CD8-positive, alpha-beta memory T cell (primary cell): Measurements from ENCODE around the gene EHMT2. TPM values are rescaled to one million over a fixed set of nuclear protein-coding genes. Genes with fewer than 3 reads are reported as not detected.
"Not testable (repeated sequence)": the region's sequence is repeated elsewhere in the genome, so short reads cannot be mapped to it uniquely, and the experiment has no call there.

ENCODE experiments used
- CTCF ChIA-PET: fragments of 350-600 bp; sonication (Branson Sonifier 250); formaldehyde crosslinking; loops from one replicate; lab custom pipeline; 2021; ENCODE audit warnings: antibody characterized with exemption; lab: Charles Lee
- POLR2A ChIA-PET: fragments of 350-600 bp; sonication (Branson Sonifier 250); formaldehyde crosslinking; loops from one replicate; lab custom pipeline; 2021; ENCODE audit warnings: antibody characterized with exemption; lab: Charles Lee
- DNase-seq, 5 donors: peaks; one replicate each; pipeline versions ENCODE4 v3.0.0 to v3.0.0-alpha.2; 2020 to 2022; ENCODE audit warnings: mixed read lengths in 1 of 5
- H3K27ac ChIP-seq: one replicate; pipeline ENCODE4 v1.7.0; 2013; ENCODE audit warnings: low read depth, mild to moderate bottlenecking, low read length, moderate library complexity
- H3K27me3 ChIP-seq: 2 replicates; pipeline ENCODE4 v1.7.0; 2013; ENCODE audit warnings: low read length, mild to moderate bottlenecking; ENCODE audit not compliant: insufficient read depth, poor library complexity, severe bottlenecking
- H3K36me3 ChIP-seq: 2 replicates; pipeline ENCODE4 v1.7.0; 2013; ENCODE audit warnings: mild to moderate bottlenecking, low read length, moderate library complexity; ENCODE audit not compliant: insufficient read depth
- H3K4me1 ChIP-seq: 2 replicates; pipeline ENCODE4 v1.7.0; 2013; ENCODE audit warnings: mild to moderate bottlenecking, low read length, moderate library complexity; ENCODE audit not compliant: insufficient read depth
- H3K4me3 ChIP-seq: 2 replicates; pipeline ENCODE4 v1.7.0; 2013; ENCODE audit warnings: mild to moderate bottlenecking, low read length
- H3K9me3 ChIP-seq: 2 replicates; pipeline ENCODE4 v1.7.0; 2013; ENCODE audit warnings: mild to moderate bottlenecking, low read length
- H3K27ac Mint-ChIP-seq, 8 donors: one replicate each; pipeline ENCODE4 v1.8.0; 2020 to 2021; ENCODE audit warnings: mixed read lengths in 8 of 8, mild to moderate bottlenecking in 6 of 8, inconsistent platforms in 3 of 8, moderate library complexity in 3 of 8
- H3K27me3 Mint-ChIP-seq, 2 donors: one replicate each; pipeline ENCODE4 v1.8.0; 2020 to 2021; ENCODE audit warnings: mixed read lengths in 2 of 2, mild to moderate bottlenecking in 1 of 2, moderate library complexity in 1 of 2
- H3K36me3 Mint-ChIP-seq, 3 donors: one replicate each; pipeline ENCODE4 v1.8.0; 2020 to 2021; ENCODE audit warnings: mixed read lengths in 3 of 3, inconsistent platforms in 1 of 3, mild to moderate bottlenecking in 1 of 3
- H3K4me1 Mint-ChIP-seq, 3 donors: one replicate each; pipeline ENCODE4 v1.8.0; 2020 to 2021; ENCODE audit warnings: mixed read lengths in 3 of 3, inconsistent platforms in 1 of 3, mild to moderate bottlenecking in 1 of 3
- H3K4me3 Mint-ChIP-seq, 7 donors: one replicate each; pipeline ENCODE4 v1.8.0; 2020 to 2021; ENCODE audit warnings: mixed read lengths in 7 of 7, mild to moderate bottlenecking in 6 of 7, moderate library complexity in 4 of 7, inconsistent platforms in 2 of 7
- H3K9me3 Mint-ChIP-seq, 5 donors: one replicate each; pipeline ENCODE4 v1.8.0; 2020 to 2022; ENCODE audit warnings: mixed read lengths in 5 of 5, mild to moderate bottlenecking in 3 of 5, moderate library complexity in 2 of 5, inconsistent platforms in 1 of 5
- polyA plus RNA-seq: library from polyadenylated mRNA; unstranded; fragments of 300-500 nt; fragmentation: Illumina TruSeq; gene quantifications from one replicate; pipeline ENCODE4 v1.2.3, GENCODE V29; 2021
- total RNA-seq, 2 experiments: library from RNA; stranded (reverse); gene quantifications; one replicate each; pipeline ENCODE4 v1.2.3, GENCODE V29; 2021

Gene EHMT2
- total and polyA plus RNA-seq, 3 experiments from 2014 or later, result 51.6 to 72.4 (median 71.6) TPM

DNA sequence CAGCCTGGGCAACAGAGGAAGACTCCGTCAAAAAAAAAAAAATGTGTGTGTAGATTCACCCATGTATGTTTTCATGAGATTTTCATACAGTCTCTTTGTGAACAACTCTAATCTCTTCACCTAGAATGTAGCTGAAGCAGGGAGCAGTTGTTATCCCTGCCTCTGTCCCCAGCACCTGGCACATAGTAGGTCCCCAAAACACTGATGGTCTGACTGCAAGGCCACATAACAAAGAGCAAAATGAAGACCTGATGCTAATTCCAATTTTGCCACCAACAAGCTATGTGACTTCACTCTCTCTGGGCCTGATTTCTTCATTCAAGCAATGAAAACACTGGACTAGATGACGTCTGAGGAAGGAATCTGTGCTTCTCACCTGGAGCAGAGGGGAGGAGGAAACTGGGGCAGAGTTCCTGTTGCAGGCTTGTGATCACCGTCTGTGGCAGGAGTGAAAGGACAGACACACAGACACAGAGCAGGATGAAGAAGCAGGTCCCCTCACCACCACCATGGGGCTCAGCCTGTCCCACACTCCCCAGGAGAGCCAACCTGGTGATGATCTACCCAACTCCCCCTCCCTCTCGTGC is 23.3 kb downstream of the EHMT2 start:
- H3K27me3 Mint-ChIP-seq, result peaks cover 0 to 4% of the 10 kb centered on the region in 2 donors
- ChIA-PET CTCF (interaction anchor here (1.3 kb wide), 1 partner anchor 11 kb away, joined by 4 read pairs; the partner anchor contains the start of gene NEU1), POLR2A (no interaction called here)
- peaks cover 0 to 2% (median 0%) of the 10 kb centered on the region in 3 donors for H3K36me3 Mint-ChIP-seq
- Histone ChIP-seq H3K4me1 (no peaks in the 10 kb centered on the region), H3K27me3 (no peaks in the 10 kb centered on the region), H3K9me3 (no peaks in the 10 kb centered on the region), H3K27ac (no peak overlapping the region), H3K4me3 (no peak overlapping the region), H3K36me3 (no peaks in the 10 kb centered on the region)
- DNase-seq, result no peak
- H3K9me3 Mint-ChIP-seq, result no peaks in the 10 kb centered on the region
- H3K4me1 Mint-ChIP-seq, result peaks cover 0 to 5% (median 0%) of the 10 kb centered on the region in 3 donors
- no peak overlapping the region for H3K4me3 Mint-ChIP-seq
- peak overlapping the region in 2 of 8 donors; percentile 33 to 51 for H3K27ac Mint-ChIP-seq

DNA sequence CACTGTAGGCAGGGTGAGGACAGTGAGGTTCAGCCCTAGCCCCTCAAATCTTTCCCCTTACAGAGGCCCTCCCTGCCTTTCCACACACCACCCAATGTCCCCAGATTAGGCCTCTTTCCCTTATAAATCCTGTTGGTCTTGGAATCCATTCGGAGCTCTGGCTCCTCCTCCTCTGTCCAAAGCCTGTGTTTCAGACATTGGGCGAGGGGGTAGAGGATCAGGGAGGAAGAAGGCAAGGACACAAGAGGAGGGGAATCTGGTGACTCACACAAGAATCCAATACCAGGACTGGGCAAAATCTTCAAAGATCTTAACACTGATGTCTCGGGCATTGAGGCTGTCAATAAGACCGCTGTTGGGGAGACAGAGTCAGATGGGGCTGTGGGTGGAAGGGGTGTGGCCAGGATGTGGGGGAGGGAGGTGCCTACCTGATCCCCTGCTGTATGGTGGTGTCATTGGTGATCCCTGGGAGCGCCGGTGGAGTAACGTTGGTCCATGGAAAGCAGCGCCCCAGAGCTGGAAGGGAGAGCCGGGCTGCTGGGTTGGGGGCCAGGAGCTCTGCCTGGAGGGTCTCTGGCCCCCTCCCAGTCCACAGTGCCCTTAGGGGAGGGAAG is 26.3 kb downstream of the EHMT2 start:
- Mint-ChIP-seq H3K9me3 (no peaks in the 10 kb centered on the region), H3K27ac (no peak overlapping the region), H3K36me3 (no peaks in the 10 kb centered on the region), H3K4me1 (peaks cover 0 to 5% (median 0%) of the 10 kb centered on the region in 3 donors), H3K4me3 (no peak overlapping the region), H3K27me3 (peaks cover 0 to 4% of the 10 kb centered on the region in 2 donors)
- Histone ChIP-seq H3K36me3 (no peaks in the 10 kb centered on the region), H3K27ac (no peak overlapping the region), H3K4me3 (no peak overlapping the region), H3K4me1 (no peaks in the 10 kb centered on the region), H3K9me3 (no peaks in the 10 kb centered on the region), H3K27me3 (no peaks in the 10 kb centered on the region)
- no peak for DNase-seq
- CTCF ChIA-PET, result interaction anchor here (0.6 kb wide), 1 partner anchor 41 kb away, joined by 3 read pairs; no protein-coding TSS in a partner anchor
- POLR2A ChIA-PET, result no interaction called here

DNA sequence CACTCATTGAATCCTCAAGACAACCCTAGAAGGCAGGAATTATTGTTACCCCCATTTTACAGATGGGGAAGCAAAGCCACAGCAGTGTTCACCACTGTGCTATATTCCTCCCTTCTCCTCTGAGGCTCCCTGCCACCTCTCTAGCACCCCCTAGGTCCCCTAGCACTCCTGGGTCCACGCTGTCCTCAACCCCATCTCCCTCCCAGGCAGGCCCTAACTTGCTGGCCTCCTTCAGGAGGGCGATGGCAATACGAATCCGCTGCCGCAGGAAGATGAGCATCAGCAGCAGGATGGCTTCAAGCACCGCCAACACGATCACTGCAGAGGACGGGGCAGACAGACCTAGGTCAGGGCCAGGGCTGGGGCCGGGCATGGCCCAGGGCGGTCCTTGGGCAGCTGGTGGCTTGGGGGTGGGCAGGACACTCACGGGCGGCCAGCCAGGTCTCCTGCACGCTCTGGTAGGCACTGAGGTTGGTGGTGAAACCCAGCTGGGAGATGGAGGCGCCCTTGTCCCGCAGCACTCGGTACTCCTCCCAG is 27.0 kb downstream of the EHMT2 start:
- CTCF ChIA-PET, result interaction anchor here (0.6 kb wide), 1 partner anchor 41 kb away, joined by 3 read pairs; no protein-coding TSS in a partner anchor

DNA sequence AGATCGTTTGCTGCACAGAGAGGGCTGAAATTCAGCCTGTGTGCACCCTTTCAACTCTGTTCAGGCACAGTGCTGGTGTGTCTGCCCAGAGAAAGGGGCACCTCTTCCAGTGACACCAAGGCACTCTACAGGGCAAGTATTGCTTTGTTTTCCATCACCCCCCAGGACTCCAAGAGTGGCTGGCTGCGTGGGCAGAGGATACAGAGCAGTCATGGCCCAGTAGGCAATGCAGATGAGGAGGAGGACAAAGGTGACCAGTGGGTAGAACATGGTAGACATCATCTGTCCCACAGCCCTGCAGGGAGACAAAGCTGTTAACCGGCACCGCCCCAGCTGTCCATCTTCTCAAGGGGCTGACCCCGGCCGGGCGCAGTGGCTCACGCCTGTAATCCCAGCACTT is 28.2 kb downstream of the EHMT2 start:
- no peaks in the 10 kb centered on the region for H3K9me3 Mint-ChIP-seq
- no peak overlapping the region for H3K4me3 Mint-ChIP-seq
- no peak overlapping the region for H3K4me3 ChIP-seq
- no peak for DNase-seq
- ChIA-PET POLR2A (no interaction called here), CTCF (interaction anchor here (0.9 kb wide), 1 partner anchor 18 kb away, joined by 3 read pairs; no protein-coding TSS in a partner anchor)
- no peaks in the 10 kb centered on the region for H3K27me3 ChIP-seq
- H3K4me1 ChIP-seq, result peaks cover 3% of the 10 kb centered on the region
- H3K36me3 ChIP-seq, result no peaks in the 10 kb centered on the region
- peaks cover 0 to 5% (median 2%) of the 10 kb centered on the region in 3 donors for H3K4me1 Mint-ChIP-seq
- peak overlapping the region in 1 of 8 donors; percentile 79 for H3K27ac Mint-ChIP-seq
- H3K9me3 ChIP-seq, result no peaks in the 10 kb centered on the region
- H3K27me3 Mint-ChIP-seq, result peaks cover 0 to 4% of the 10 kb centered on the region in 2 donors
- H3K36me3 Mint-ChIP-seq, result no peaks in the 10 kb centered on the region
- no peak overlapping the region for H3K27ac ChIP-seq

More for the DNA sequence above, 27.0 kb downstream of the EHMT2 start:
- Histone ChIP-seq H3K36me3 (no peaks in the 10 kb centered on the region), H3K9me3 (no peaks in the 10 kb centered on the region), H3K27me3 (no peaks in the 10 kb centered on the region), H3K27ac (no peak overlapping the region), H3K4me3 (no peak overlapping the region), H3K4me1 (no peaks in the 10 kb centered on the region)
- no peak for DNase-seq
- H3K27ac Mint-ChIP-seq, result no peak overlapping the region
- POLR2A ChIA-PET, result no interaction called here
- peaks cover 0 to 4% of the 10 kb centered on the region in 2 donors for H3K27me3 Mint-ChIP-seq
- H3K36me3 Mint-ChIP-seq, result no peaks in the 10 kb centered on the region
- H3K4me1 Mint-ChIP-seq, result peaks cover 0 to 5% (median 0%) of the 10 kb centered on the region in 3 donors
- H3K4me3 Mint-ChIP-seq, result no peak overlapping the region
- no peaks in the 10 kb centered on the region for H3K9me3 Mint-ChIP-seq

GRCh38 chr6:31868658-31868971 is 28.9 kb downstream of the EHMT2 start:
- H3K4me3 ChIP-seq, H3K4me1 Mint-ChIP-seq, H3K27me3 Mint-ChIP-seq, H3K27ac Mint-ChIP-seq, H3K4me3 Mint-ChIP-seq, H3K4me1 ChIP-seq, DNase-seq, H3K9me3 ChIP-seq, H3K36me3 Mint-ChIP-seq, H3K27me3 ChIP-seq, POLR2A ChIA-PET, H3K36me3 ChIP-seq, H3K9me3 Mint-ChIP-seq, H3K27ac ChIP-seq: not testable (repeated sequence)
- CTCF ChIA-PET, result interaction anchor here (0.9 kb wide), 2 partner anchors 15 to 19 kb away, joined by 3 to 4 read pairs; no protein-coding TSS in a partner anchor

- CTCF ChIA-PET, result interaction anchor here (1.1 to 1.5 kb wide), 3 partner anchors 24 to 34 kb away, joined by 3 read pairs; no protein-coding TSS in a partner anchor
- H3K4me3 Mint-ChIP-seq, result peak overlapping the region in 1 of 7 donors; percentile 19
- H3K4me1 Mint-ChIP-seq, result peaks cover 25 to 26% (median 26%) of the 10 kb centered on the region in 3 donors
- H3K27ac ChIP-seq, result no peak overlapping the region
- H3K4me1 ChIP-seq, result peaks cover 21% of the 10 kb centered on the region
- no peak for DNase-seq
- H3K36me3 Mint-ChIP-seq, result peaks cover 0 to 23% (median 0%) of the 10 kb centered on the region in 3 donors
- H3K27me3 Mint-ChIP-seq, result peaks cover 0 to 4% of the 10 kb centered on the region in 2 donors
- POLR2A ChIA-PET, result no interaction called here
- H3K9me3 ChIP-seq, result no peaks in the 10 kb centered on the region
- H3K27ac Mint-ChIP-seq, result peak overlapping the region in 4 of 8 donors; percentile 17 to 82 (median 50)
- no peaks in the 10 kb centered on the region for H3K9me3 Mint-ChIP-seq
- no peaks in the 10 kb centered on the region for H3K27me3 ChIP-seq
- no peak overlapping the region for H3K4me3 ChIP-seq
- H3K36me3 ChIP-seq, result peaks cover 2% of the 10 kb centered on the region
These were observed 32.0 kb downstream of the EHMT2 start for GRCh38 chr6:31865205-31866118.

GRCh38 chr6:31864818-31865204 is 32.7 kb downstream of the EHMT2 start:
- Histone ChIP-seq H3K36me3 (peaks cover 8% of the 10 kb centered on the region), H3K27ac (no peak overlapping the region), H3K9me3 (no peaks in the 10 kb centered on the region), H3K27me3 (no peaks in the 10 kb centered on the region), H3K4me3 (no peak overlapping the region), H3K4me1 (peaks cover 21% of the 10 kb centered on the region)
- DNase-seq, result no peak
- CTCF ChIA-PET, result interaction anchor here (1.1 to 1.5 kb wide), 2 partner anchors 24 to 34 kb away, joined by 3 read pairs; no protein-coding TSS in a partner anchor
- peaks cover 25 to 26% (median 26%) of the 10 kb centered on the region in 3 donors for H3K4me1 Mint-ChIP-seq
- peaks cover 0 to 4% of the 10 kb centered on the region in 2 donors for H3K27me3 Mint-ChIP-seq
- H3K4me3 Mint-ChIP-seq, result peak overlapping the region in 1 of 7 donors; percentile 19
- peak overlapping the region in 3 of 8 donors; percentile 27 to 82 (median 73) for H3K27ac Mint-ChIP-seq
- H3K9me3 Mint-ChIP-seq, result no peaks in the 10 kb centered on the region
- POLR2A ChIA-PET, result interaction anchor here (2.2 kb wide), 1 partner anchor 135 kb away, joined by 9 read pairs; the partner anchor contains the start of gene DDAH2
- H3K36me3 Mint-ChIP-seq, result peaks cover 0 to 29% (median 0%) of the 10 kb centered on the region in 3 donors
